ENCODE results near the gene SACM1L. TPM values are rescaled to one million over a fixed set of nuclear protein-coding genes. Genes with fewer than 3 reads are reported as not detected.

Gene SACM1L
- total RNA-seq, 1 donor from 2014 or later, result 59.2 TPM

Other genes starting within 250 kb of the SACM1L start
- 5.2 TPM for gene LIMD1, start 94.6 kb upstream of the SACM1L start, total RNA-seq (ENCODE audit: unreplicated experiment)
- gene SLC6A20, start 107.1 kb downstream of the SACM1L start, total RNA-seq (ENCODE audit: unreplicated experiment), result not detected
- 5.9 TPM for gene LZTFL1, start 152.7 kb downstream of the SACM1L start, total RNA-seq (ENCODE audit: unreplicated experiment)
- gene CCR9, start 197.1 kb downstream of the SACM1L start, total RNA-seq (ENCODE audit: unreplicated experiment), result not detected

Measured in glutamatergic neuron (in vitro differentiated cells).